HEK293 (cell line): ENCODE data around the gene ISG15.

Source experiments
- AEBP2 ChIP-seq: fragments of 450-650 bp; formaldehyde crosslinking; IDR thresholded peaks from 2 replicates; pipeline ENCODE4 v1.5.1; 2016; ENCODE audit warnings: missing biosample characterization, missing genetic modification characterization, borderline replicate concordance
- BCL11B ChIP-seq: fragments of 450-650 bp; formaldehyde crosslinking; IDR thresholded peaks from 2 replicates; pipeline ENCODE4 v1.5.1; 2016; ENCODE audit warnings: low read depth, missing biosample characterization, missing genetic modification characterization
- BCL6B ChIP-seq: fragments of 450-650 bp; formaldehyde crosslinking; IDR thresholded peaks from 2 replicates; pipeline ENCODE4 v1.5.1; 2017; ENCODE audit warnings: missing biosample characterization, missing genetic modification characterization
- GLI2 ChIP-seq: fragments of 450-650 bp; formaldehyde crosslinking; IDR thresholded peaks from 2 replicates; pipeline ENCODE4; 2017; ENCODE audit warnings: missing biosample characterization, missing genetic modification characterization, low read depth, borderline replicate concordance
- GLIS1 ChIP-seq: fragments of 450-650 bp; formaldehyde crosslinking; IDR thresholded peaks from 2 replicates; pipeline ENCODE4 v1.5.1; 2016; ENCODE audit warnings: missing biosample characterization, missing genetic modification characterization
- HOXC10 ChIP-seq: sonication (generic); formaldehyde crosslinking; IDR thresholded peaks from 2 replicates; pipeline ENCODE4 v1.8.1; 2023; ENCODE audit warnings: mild to moderate bottlenecking, missing genetic modification reagents
- KLF1 ChIP-seq: fragments of 450-650 bp; formaldehyde crosslinking; IDR thresholded peaks from 2 replicates; pipeline ENCODE4 v1.5.1; 2016; ENCODE audit warnings: missing biosample characterization, missing genetic modification characterization
- KLF10 ChIP-seq: fragments of 450-650 bp; IDR thresholded peaks from 2 replicates; pipeline ENCODE4 v1.5.1; 2018; ENCODE audit warnings: missing biosample characterization, mild to moderate bottlenecking, missing genetic modification characterization
- KLF7 ChIP-seq: fragments of 450-650 bp; formaldehyde crosslinking; IDR thresholded peaks from 2 replicates; pipeline ENCODE4 v1.5.1; 2016; ENCODE audit warnings: missing biosample characterization, missing genetic modification characterization, borderline replicate concordance
- SCRT2 ChIP-seq: fragments of 450-650 bp; formaldehyde crosslinking; IDR thresholded peaks from 2 replicates; pipeline ENCODE4 v1.5.1; 2016; ENCODE audit warnings: missing biosample characterization, missing genetic modification characterization
- SP2 ChIP-seq: fragments of 450-650 bp; formaldehyde crosslinking; IDR thresholded peaks from 2 replicates; pipeline ENCODE4 v1.5.1; 2016; ENCODE audit warnings: missing biosample characterization, missing genetic modification characterization
- SP3 ChIP-seq: fragments of 450-650 bp; formaldehyde crosslinking; IDR thresholded peaks from 2 replicates; pipeline ENCODE4 v1.5.1; 2016; ENCODE audit warnings: missing biosample characterization, missing genetic modification characterization
- TSHZ1 ChIP-seq: fragments of 450-650 bp; formaldehyde crosslinking; IDR thresholded peaks from 2 replicates; pipeline ENCODE4 v1.5.1; 2016; ENCODE audit warnings: missing biosample characterization, missing genetic modification characterization, borderline replicate concordance
- ZBTB11 ChIP-seq: fragments of 450-650 bp; formaldehyde crosslinking; conservative IDR thresholded peaks from 2 replicates; pipeline ENCODE4 v1.5.1; 2016; ENCODE audit warnings: low read depth, missing biosample characterization, missing genetic modification characterization
- ZBTB44 ChIP-seq: fragments of 450-650 bp; IDR thresholded peaks from 2 replicates; pipeline ENCODE4 v1.5.1; 2018; ENCODE audit warnings: missing biosample characterization, mild to moderate bottlenecking, missing genetic modification characterization
- ZBTB48 ChIP-seq: fragments of 450-650 bp; formaldehyde crosslinking; IDR thresholded peaks from 2 replicates; pipeline ENCODE4 v1.5.1; 2016; ENCODE audit warnings: missing biosample characterization, missing genetic modification characterization
- ZBTB7A ChIP-seq: fragments of 450-650 bp; formaldehyde crosslinking; IDR thresholded peaks from 2 replicates; pipeline ENCODE4 v1.5.1; 2016; ENCODE audit warnings: low read depth, missing biosample characterization, missing genetic modification characterization
- ZIC2 ChIP-seq: fragments of 450-650 bp; formaldehyde crosslinking; IDR thresholded peaks from 2 replicates; pipeline ENCODE4 v1.5.1; 2016; ENCODE audit warnings: missing biosample characterization, missing genetic modification characterization
- ZNF138 ChIP-seq: fragments of 450-650 bp; formaldehyde crosslinking; IDR thresholded peaks from 2 replicates; pipeline ENCODE4 v1.5.1; 2016; ENCODE audit warnings: missing biosample characterization, missing genetic modification characterization, borderline replicate concordance
- ZNF23 ChIP-seq: fragments of 450-650 bp; formaldehyde crosslinking; IDR thresholded peaks from 2 replicates; pipeline ENCODE4 v1.5.1; 2016; ENCODE audit warnings: missing biosample characterization, missing genetic modification characterization, borderline replicate concordance
- ZNF394 ChIP-seq: fragments of 450-650 bp; formaldehyde crosslinking; IDR thresholded peaks from 2 replicates; pipeline ENCODE4 v1.5.1; 2016; ENCODE audit warnings: missing biosample characterization, missing genetic modification characterization, mild to moderate bottlenecking, moderate library complexity, borderline replicate concordance
- ZNF510 ChIP-seq: fragments of 450-650 bp; formaldehyde crosslinking; IDR thresholded peaks from 2 replicates; pipeline ENCODE4 v1.5.1; 2018; ENCODE audit warnings: mild to moderate bottlenecking, missing genetic modification characterization, missing biosample characterization; ENCODE audit not compliant: insufficient replicate concordance
- ZNF561 ChIP-seq: fragments of 450-650 bp; IDR thresholded peaks from 2 replicates; pipeline ENCODE4 v1.5.1; 2018; ENCODE audit warnings: missing biosample characterization, missing genetic modification characterization, borderline replicate concordance
- ZNF660 ChIP-seq: fragments of 450-650 bp; IDR thresholded peaks from 2 replicates; pipeline ENCODE4 v1.5.1; 2018; ENCODE audit warnings: missing biosample characterization, mild to moderate bottlenecking, missing genetic modification characterization
- ZNF707 ChIP-seq: fragments of 450-650 bp; formaldehyde crosslinking; IDR thresholded peaks from 2 replicates; pipeline ENCODE4 v1.5.1; 2016; ENCODE audit warnings: missing biosample characterization, missing genetic modification characterization
- ZSCAN30 ChIP-seq: fragments of 450-650 bp; IDR thresholded peaks from 2 replicates; pipeline ENCODE4 v1.5.1; 2018; ENCODE audit warnings: missing biosample characterization, mild to moderate bottlenecking, missing genetic modification characterization, moderate library complexity

Gene ISG15

GRCh38 chr1:1059494-1060280 lies 46.4 kb downstream of the ISG15 start (continued):
- TF ChIP-seq SCRT2 (tag by site-specific recombination) (peak; percentile 34; the same call in 1 of the 2 replicates), HOXC10 (no peak), SP2 (tag by site-specific recombination) (no peak), ZNF510 (no peak), ZNF707 (tag by site-specific recombination) (no peak), ZBTB48 (tag by site-specific recombination) (no peak), KLF1 (tag by site-specific recombination) (peak; percentile 71), ZNF660 (tag by site-specific recombination) (no peak; the same call in 1 of the 2 replicates), ZSCAN30 (tag by site-specific recombination) (0 out of 2 replicates have a peak, but pooled peaks have one; percentile 10), GLIS1 (tag by site-specific recombination) (peak; percentile 35; the same call in 1 of the 2 replicates), KLF7 (0 out of 2 replicates have a peak, but pooled peaks have one; percentile 46), ZBTB44 (tag by site-specific recombination) (no peak), BCL11B (tag by site-specific recombination) (peak; percentile 69; the same call in 1 of the 2 replicates), BCL6B (no peak), GLI2 (no peak), ZNF23 (tag by site-specific recombination) (no peak), AEBP2 (tag by site-specific recombination) (no peak), ZNF394 (peak; percentile 35; the same call in 1 of the 2 replicates), ZBTB7A (tag by site-specific recombination) (0 out of 2 replicates have a peak, but pooled peaks have one; percentile 34), ZBTB11 (tag by site-specific recombination) (no peak), ZIC2 (tag by site-specific recombination) (peak; percentile 32; the same call in 1 of the 2 replicates), ZNF138 (tag by site-specific recombination) (no peak), TSHZ1 (tag by site-specific recombination) (no peak), ZNF561 (tag by site-specific recombination) (peak; percentile 41; the same call in 1 of the 2 replicates), SP3 (peak; percentile 81), KLF10 (tag by site-specific recombination) (peak; percentile 89)
